ENCODE results near the gene LRSAM1.

DNA sequence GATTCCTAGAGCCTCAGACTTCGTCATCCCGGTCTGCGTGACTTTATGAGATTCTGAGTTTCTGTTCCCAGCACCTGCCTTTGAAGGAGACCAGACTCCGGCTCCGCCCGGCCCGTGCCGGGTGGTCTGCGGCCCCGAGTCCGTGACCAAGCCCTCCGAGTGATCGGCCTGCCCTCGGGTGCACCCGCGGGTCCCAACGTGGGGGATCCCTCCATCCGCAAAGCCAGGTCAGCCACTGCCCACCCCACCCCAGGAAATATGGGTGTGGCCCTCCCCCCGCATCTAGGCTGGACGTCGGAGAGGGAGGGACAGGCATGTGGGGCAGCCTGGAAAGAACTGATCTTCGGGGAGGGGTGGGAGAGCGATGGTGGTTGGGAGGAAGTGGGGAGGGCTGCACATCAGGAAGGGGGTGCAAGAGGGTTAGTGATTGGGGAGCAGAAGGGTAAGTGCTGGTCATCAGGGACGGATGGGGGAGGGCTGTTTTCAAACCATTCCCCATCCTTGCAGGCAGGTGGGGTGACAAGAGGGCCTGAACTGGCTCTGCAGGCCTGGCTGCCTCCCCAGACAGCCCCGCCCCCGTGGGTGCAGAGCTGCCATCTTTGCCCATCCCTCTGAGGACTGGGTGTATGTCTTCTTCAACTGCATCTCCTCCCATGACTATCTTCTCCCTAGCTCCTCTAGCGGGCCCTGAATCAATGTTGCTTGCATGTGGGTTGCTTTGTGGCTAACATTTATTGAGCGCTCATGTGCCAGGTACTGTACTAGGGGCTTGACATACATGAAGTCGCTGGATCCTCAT, 747 bp downstream of the LRSAM1 start:
- TF ChIP-seq GATA3 (IDR thresholded peaks at IDR 0.05; ENCODE audit: low read depth, low read length) (no peak), GATA2 (IDR thresholded peaks at IDR 0.05; ENCODE audit: low read depth, low read length) (no peak)

Measured in SH-SY5Y (cell line).